GM10248 (cell line): ENCODE results near the gene PLIN4.

Experiments used
- CTCF ChIA-PET: fragments of 300-600 bp; sonication (Branson Sonifier 250); formaldehyde crosslinking; extraction: SDS; loops from one replicate; lab custom pipeline; 2021; ENCODE audit warnings: antibody characterized with exemption; lab: Yijun Ruan, JAX
- POLR2A ChIA-PET: fragments of 350-650 bp; sonication (Branson Sonifier 250); formaldehyde crosslinking; extraction: SDS; loops from one replicate; lab custom pipeline; 2020; ENCODE audit warnings: antibody characterized with exemption; lab: Yijun Ruan, JAX
- DNase-seq: peaks from one replicate; pipeline ENCODE4 v3.0.0; 2012; ENCODE audit errors: extremely low spot score
- TF ChIP-seq, protein P1 (sequence below): IDR thresholded peaks from 2 replicates; pipeline ENCODE4 v1.5.1; 2012; ENCODE audit warnings: mild to moderate bottlenecking, low read depth; ENCODE audit errors: extremely low read depth, missing control alignments, control extremely low read depth

The PLIN4 gene

DNA sequence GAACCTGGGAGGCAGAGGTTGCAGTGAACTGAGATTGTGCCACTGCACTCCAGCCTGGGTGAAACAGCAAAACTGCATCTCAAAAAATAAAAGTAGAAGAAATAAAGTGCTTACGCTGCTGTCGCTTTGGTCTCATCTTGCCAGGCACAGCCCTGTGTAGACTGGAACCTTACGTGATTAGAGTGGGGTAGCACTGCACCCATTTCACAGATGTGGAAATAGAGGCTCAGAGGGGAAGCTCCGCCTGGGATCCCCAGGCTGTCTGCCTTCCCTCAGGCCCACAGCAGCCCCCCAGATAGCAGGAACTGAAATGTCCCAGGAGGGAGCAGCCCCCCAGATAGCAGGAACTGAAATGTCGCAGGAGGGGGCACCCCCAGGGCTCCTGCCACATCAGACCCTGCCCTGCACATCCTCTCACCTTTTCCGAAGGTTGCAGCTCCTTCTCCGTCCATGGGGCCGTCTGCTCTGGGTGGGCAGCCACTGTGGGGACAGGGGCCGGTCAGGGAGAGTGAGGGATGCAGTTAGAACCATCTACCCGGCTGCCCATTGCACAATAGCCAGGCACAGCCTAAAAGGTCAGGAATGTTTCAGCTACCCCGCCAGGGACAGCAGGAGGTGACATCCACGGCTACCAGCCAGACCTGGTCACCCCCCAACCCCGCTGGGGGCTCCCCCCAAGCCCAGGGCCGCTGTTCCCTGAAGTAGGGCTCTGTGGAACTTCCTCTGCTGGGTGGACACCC is 1.9 kb downstream of the PLIN4 start:
- TF ChIP-seq, protein P1, sequence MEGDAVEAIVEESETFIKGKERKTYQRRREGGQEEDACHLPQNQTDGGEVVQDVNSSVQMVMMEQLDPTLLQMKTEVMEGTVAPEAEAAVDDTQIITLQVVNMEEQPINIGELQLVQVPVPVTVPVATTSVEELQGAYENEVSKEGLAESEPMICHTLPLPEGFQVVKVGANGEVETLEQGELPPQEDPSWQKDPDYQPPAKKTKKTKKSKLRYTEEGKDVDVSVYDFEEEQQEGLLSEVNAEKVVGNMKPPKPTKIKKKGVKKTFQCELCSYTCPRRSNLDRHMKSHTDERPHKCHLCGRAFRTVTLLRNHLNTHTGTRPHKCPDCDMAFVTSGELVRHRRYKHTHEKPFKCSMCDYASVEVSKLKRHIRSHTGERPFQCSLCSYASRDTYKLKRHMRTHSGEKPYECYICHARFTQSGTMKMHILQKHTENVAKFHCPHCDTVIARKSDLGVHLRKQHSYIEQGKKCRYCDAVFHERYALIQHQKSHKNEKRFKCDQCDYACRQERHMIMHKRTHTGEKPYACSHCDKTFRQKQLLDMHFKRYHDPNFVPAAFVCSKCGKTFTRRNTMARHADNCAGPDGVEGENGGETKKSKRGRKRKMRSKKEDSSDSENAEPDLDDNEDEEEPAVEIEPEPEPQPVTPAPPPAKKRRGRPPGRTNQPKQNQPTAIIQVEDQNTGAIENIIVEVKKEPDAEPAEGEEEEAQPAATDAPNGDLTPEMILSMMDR: no peak
- ChIA-PET CTCF (interaction anchor here (0.7 to 1.7 kb wide), 5 partner anchors 8 to 694 kb away, joined by 3 to 10 read pairs (median 3); partner anchors contain the start of genes CHAF1A and LRG1), POLR2A (no interaction called here)
- DNase-seq: no peak

DNA sequence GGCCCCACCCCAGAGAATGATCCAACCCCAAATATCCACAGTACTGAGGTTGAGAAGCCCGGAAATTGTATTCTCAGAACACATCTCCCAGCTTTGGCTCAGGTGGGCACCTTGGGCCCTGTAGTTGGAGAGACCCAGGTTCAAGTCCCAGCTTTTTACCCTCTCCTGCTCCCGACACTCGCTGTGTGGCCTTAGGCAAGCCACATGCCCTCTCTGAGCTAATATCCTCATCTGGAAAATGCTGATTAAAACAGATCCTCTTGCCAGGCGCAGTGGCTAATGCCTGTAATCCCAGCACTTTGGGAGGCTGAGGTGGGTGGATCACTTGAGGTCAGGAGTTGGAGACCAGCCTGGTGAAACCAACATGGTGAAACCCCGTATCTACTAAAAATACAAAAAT is 2.6 kb downstream of the PLIN4 start:
- TF ChIP-seq, protein P1: no peak
- ChIA-PET CTCF (interaction anchor here (1.1 to 2.3 kb wide), 3 partner anchors 9 to 113 kb away, joined by 3 to 10 read pairs (median 4); partner anchors contain the start of genes CHAF1A and LRG1), POLR2A (no interaction called here)
- DNase-seq: no peak

DNA sequence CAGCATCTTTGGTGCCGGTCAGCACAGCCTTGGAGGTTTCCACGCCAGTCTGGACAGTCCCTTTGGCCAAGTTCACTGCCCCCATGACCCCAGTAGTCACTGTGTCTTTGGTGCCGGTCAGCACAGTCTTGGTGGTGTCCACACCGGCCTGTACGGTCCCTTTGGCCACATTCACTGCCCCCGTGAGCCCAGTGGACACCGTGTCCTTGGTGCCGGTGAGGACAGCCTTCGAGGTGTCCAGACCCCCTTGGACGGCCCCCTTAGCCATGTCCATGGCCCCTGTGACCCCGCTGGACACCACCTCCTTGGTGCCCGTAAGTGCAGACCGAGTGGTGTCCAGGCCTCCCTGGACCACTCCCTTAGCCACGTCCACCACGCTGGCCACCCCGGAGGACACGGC is 5.0 kb downstream of the PLIN4 start:
- TF ChIP-seq, protein P1: no peak
- no peak for DNase-seq
- ChIA-PET POLR2A (no interaction called here), CTCF (no interaction called here)

DNA sequence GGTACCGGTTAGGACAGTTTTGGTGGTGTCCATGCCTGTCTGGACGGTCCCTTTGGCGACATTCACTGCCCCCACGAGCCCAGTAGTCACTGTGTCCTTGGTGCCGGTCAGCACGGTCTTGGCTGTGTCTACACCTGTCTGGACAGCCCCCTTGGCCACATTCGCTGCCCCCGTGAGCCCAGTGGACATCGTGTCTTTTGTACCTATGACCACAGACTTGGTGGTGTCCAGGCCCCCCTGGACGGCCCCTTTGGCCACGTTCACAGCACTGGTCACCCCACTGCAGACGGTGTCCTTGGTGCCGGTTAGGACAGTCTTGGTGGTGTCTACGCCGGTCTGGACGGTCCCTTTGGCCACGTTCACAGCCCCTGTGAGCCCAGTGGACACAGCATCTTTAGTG is 6.2 kb downstream of the PLIN4 start:
- ChIA-PET CTCF (no interaction called here), POLR2A (no interaction called here)
- TF ChIP-seq, protein P1: no peak
- DNase-seq: no peak

DNA sequence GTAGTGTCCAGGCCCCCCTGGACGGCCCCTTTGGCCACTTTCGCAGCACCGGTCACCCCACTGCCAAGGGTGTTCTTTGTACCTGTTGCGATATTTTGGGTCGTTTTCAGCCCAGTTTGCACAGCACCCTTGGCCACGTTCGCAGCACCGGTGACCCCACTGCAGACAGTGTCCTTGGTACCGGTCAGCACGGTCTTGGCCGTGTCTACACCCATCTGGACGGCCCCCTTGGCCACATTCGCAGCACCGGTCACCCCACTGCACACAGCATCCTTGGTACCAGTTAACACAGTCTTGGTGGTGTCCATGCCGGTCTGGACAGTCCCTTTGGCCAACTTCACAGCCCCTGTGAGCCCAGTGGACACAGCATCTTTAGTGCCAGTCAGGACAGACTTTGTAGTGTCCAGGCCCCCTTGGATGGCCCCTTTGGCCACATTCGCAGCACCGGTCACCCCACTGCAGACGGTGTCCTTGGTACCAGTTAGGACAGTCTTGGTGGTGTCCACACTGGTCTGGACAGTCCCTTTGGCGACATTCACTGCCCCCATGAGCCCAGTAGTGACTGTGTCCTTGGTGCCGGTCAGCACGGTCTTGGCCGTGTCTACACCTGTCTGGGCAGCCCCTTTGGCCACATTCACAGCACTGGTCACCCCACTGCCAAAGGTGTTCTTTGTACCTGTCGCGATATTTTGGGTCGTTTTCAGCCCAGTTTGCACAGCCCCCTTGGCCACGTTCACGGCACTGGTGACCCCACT is 6.8 kb downstream of the PLIN4 start:
- POLR2A ChIA-PET: no interaction called here
- TF ChIP-seq, protein P1: no peak
- DNase-seq: no peak
- CTCF ChIA-PET: no interaction called here

DNA sequence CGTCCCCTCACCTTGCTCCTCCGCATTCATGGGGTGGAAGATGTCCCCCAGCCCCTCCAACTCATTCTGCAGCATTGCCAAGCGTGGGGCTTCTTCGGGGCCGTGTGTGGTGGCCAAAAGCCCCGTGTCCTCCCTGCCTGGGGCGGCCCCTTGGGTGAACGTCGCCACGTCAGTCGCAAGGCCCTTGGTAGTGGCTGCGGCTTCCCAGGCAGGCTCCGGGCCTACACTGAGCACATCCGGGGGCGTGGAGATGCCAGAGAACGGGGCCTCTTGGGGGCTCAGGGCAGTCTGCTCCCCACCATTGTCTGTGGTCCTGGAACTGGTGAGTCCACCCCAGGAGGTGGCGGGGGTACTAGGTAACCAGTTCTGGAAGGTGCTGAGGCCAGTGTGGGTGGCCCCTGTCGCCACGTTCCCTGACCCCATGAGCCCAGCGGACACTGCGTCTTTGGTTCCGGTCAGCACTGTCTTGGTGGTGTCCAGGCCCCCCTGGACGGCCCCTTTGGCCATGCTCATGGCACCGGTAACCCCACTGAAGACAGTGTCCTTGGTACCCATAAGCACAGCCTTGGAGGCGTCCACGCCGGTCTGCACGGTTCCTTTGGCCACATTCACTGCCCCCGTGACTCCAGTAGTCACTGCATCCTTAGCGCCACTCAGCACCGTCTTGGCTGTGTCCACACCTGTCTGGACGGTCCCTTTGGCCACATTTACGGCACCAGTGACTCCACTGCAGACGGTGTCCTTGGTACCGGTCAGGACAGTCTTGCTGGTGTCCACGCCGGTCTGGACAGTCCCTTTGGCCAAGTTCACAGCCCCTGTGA is 7.6 kb downstream of the PLIN4 start:
- DNase-seq: no peak
- TF ChIP-seq, protein P1: no peak
- ChIA-PET CTCF (interaction anchor here (3.7 kb wide), 1 partner anchor 13 kb away, joined by 31 read pairs; no protein-coding TSS in a partner anchor), POLR2A (no interaction called here)
